WERI-Rb-1 (cell line): ENCODE results near the gene EFCAB6.

ENCODE experiments used
- DNase-seq: peaks from one replicate; pipeline ENCODE4 v3.0.0-alpha.2; 2020
- H3K27ac ChIP-seq: fragments of 250-450 bp; sonication (Bioruptor Pico); 2 replicates; pipeline ENCODE4 v1.5.1; 2020; ENCODE audit warnings: mild to moderate bottlenecking, moderate library complexity
- H3K27me3 ChIP-seq: fragments of 250-450 bp; sonication (Bioruptor Pico); 2 replicates; pipeline ENCODE4 v1.5.1; 2021; ENCODE audit warnings: mild to moderate bottlenecking, low read depth, moderate library complexity; ENCODE audit not compliant: insufficient read depth, severe bottlenecking
- H3K36me3 ChIP-seq: fragments of 250-450 bp; sonication (Bioruptor Pico); 2 replicates; pipeline ENCODE4 v1.5.1; 2020; ENCODE audit warnings: mild to moderate bottlenecking, moderate library complexity
- H3K4me3 ChIP-seq: 2 replicates; pipeline ENCODE4 v1.5.1; 2011; ENCODE audit warnings: low read depth, mild to moderate bottlenecking, control low read depth, low read length
- H3K9me3 ChIP-seq: fragments of 250-450 bp; sonication (Bioruptor Pico); 2 replicates; pipeline ENCODE4 v1.5.1; 2021; ENCODE audit warnings: mild to moderate bottlenecking, moderate library complexity; ENCODE audit not compliant: severe bottlenecking
- CTCF ChIP-seq: IDR thresholded peaks from 2 replicates; pipeline ENCODE4 v1.5.1; 2011; ENCODE audit warnings: low read depth, mild to moderate bottlenecking, control low read depth, inconsistent platforms, low read length

The EFCAB6 gene

DNA sequence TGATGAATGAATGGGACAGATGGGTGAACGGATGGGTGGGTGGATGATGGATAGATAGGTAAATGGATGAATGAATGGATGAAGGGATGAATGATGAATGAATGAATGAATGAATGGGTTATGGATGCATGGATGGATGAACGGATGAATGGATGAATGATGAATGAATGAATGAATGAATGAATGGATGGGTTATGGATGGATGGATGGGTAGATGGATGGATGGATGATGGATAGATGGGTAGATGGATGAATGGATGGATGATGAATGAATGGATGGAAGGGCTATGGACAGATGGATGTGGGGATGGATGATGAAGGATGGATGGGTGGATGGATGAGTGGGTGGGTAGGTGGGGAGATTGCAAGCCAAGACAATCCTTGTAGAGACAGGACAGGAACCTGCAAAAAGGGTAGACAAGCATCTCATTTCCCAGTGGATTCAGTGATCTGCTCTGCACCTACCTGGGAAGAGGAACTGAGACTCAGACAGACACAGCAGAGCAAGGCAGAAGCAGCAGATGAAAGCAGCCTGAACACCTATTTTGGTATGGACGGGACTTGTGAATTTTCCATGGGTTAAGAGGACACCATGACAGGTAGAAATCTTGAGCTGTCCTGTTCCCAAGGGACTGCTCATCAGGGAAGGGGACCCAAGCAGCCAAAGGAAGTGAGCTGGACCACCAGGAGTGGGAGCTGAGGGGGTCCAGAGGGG is 68.0 kb downstream of the EFCAB6 start:
- no peak overlapping the region for H3K4me3 ChIP-seq
- no peaks in the 10 kb centered on the region for H3K27me3 ChIP-seq
- no peak for DNase-seq
- H3K9me3 ChIP-seq = no peaks in the 10 kb centered on the region
- H3K36me3 ChIP-seq = no peaks in the 10 kb centered on the region
- no peak overlapping the region for H3K27ac ChIP-seq
- TF ChIP-seq CTCF = no peak

- no peaks in the 10 kb centered on the region for H3K9me3 ChIP-seq
- H3K27ac ChIP-seq = no peak overlapping the region; the same call in 1 of the 2 replicates
- TF ChIP-seq CTCF = peak; percentile 87
- no peaks in the 10 kb centered on the region for H3K27me3 ChIP-seq
- no peak overlapping the region for H3K4me3 ChIP-seq
- peak; percentile 82 for DNase-seq
- no peaks in the 10 kb centered on the region for H3K36me3 ChIP-seq
Measured at GRCh38 chr22:43743131-43743530, 69.0 kb downstream of the EFCAB6 start.

GRCh38 chr22:43742154-43742950 is 69.8 kb downstream of the EFCAB6 start:
- peak; percentile 38 for DNase-seq
- Histone ChIP-seq H3K9me3 (no peaks in the 10 kb centered on the region), H3K27me3 (no peaks in the 10 kb centered on the region), H3K4me3 (no peak overlapping the region), H3K36me3 (no peaks in the 10 kb centered on the region), H3K27ac (peak overlapping the region; percentile 30)
- no peak for TF ChIP-seq CTCF

GRCh38 chr22:43740587-43741270 is 71.4 kb downstream of the EFCAB6 start:
- Histone ChIP-seq H3K36me3 (no peaks in the 10 kb centered on the region), H3K4me3 (no peak overlapping the region), H3K9me3 (no peaks in the 10 kb centered on the region), H3K27me3 (no peaks in the 10 kb centered on the region), H3K27ac (no peak overlapping the region)
- TF ChIP-seq CTCF = no peak
- DNase-seq = no peak

GRCh38 chr22:43739851-43740379 is 72.2 kb downstream of the EFCAB6 start:
- Histone ChIP-seq H3K4me3 (no peak overlapping the region), H3K36me3 (no peaks in the 10 kb centered on the region), H3K9me3 (no peaks in the 10 kb centered on the region), H3K27ac (no peak overlapping the region), H3K27me3 (no peaks in the 10 kb centered on the region)
- no peak for DNase-seq
- TF ChIP-seq CTCF = no peak
